T-helper 1 cell (primary cell): ENCODE results near the gene ZFYVE19.

ENCODE experiments used
- DNase-seq, 5 donors: peaks; one replicate each; pipeline ENCODE4 v3.0.0-alpha.2; 2012 to 2020

Gene ZFYVE19

GRCh38 chr15:40776537-40777141 lies 30.2 kb upstream of the ZFYVE19 start:
- peak in 1 of 5 donors; percentile 56 for DNase-seq

GRCh38 chr15:40782609-40783227 lies 24.2 kb upstream of the ZFYVE19 start:
- peak; percentile 61 to 75 (median 72) for DNase-seq

GRCh38 chr15:40785164-40785563 lies 21.7 kb upstream of the ZFYVE19 start:
- DNase-seq = no peak

GRCh38 chr15:40785814-40786213 lies 21.1 kb upstream of the ZFYVE19 start:
- no peak for DNase-seq

GRCh38 chr15:40787344-40787841 lies 19.5 kb upstream of the ZFYVE19 start:
- peak in 2 of 5 donors; percentile 23 to 31 for DNase-seq

- DNase-seq = no peak
Measured at GRCh38 chr15:40787991-40788390, 18.9 kb upstream of the ZFYVE19 start.

- DNase-seq = no peak
Measured at GRCh38 chr15:40789119-40789518, 17.8 kb upstream of the ZFYVE19 start.

GRCh38 chr15:40789999-40790398 lies 16.9 kb upstream of the ZFYVE19 start:
- DNase-seq = no peak

GRCh38 chr15:40790718-40791117 lies 16.2 kb upstream of the ZFYVE19 start:
- DNase-seq = no peak

- DNase-seq = no peak
Measured at GRCh38 chr15:40792394-40792793, 14.5 kb upstream of the ZFYVE19 start.

GRCh38 chr15:40793216-40793989 lies 13.5 kb upstream of the ZFYVE19 start:
- DNase-seq = peak in 1 of 5 donors; percentile 30

GRCh38 chr15:40796041-40796440 lies 10.8 kb upstream of the ZFYVE19 start:
- no peak for DNase-seq

- no peak for DNase-seq
Measured at GRCh38 chr15:40796512-40796911, 10.4 kb upstream of the ZFYVE19 start.

GRCh38 chr15:40799523-40799922 lies 7.4 kb upstream of the ZFYVE19 start:
- no peak for DNase-seq

GRCh38 chr15:40803076-40803475 lies 3.8 kb upstream of the ZFYVE19 start:
- no peak for DNase-seq

- DNase-seq = no peak
Measured at GRCh38 chr15:40803688-40804087, 3.2 kb upstream of the ZFYVE19 start.

GRCh38 chr15:40806672-40807027 lies 239 bp upstream of the ZFYVE19 start:
- no peak for DNase-seq

- DNase-seq = no peak
Measured at GRCh38 chr15:40807888-40808461, 1.1 kb downstream of the ZFYVE19 start.

- DNase-seq = no peak
Measured at GRCh38 chr15:40808861-40809450, 2.1 kb downstream of the ZFYVE19 start.

- DNase-seq = no peak
Measured at GRCh38 chr15:40812721-40813425, 6.0 kb downstream of the ZFYVE19 start.

- no peak for DNase-seq
Measured at GRCh38 chr15:40815042-40815698, 8.3 kb downstream of the ZFYVE19 start.

GRCh38 chr15:40819048-40819447 lies 12.2 kb downstream of the ZFYVE19 start:
- no peak for DNase-seq
